GM21360 (cell line): ENCODE results near the gene KRT15.
A peak's percentile ranks its signal among the peaks of the same experiment; 100 is the strongest.

Source experiments
- ATAC-seq: cut with Tn5 transposase; IDR thresholded peaks from one replicate; pipeline ENCODE4 v1.9.1; 2021; ENCODE audit warnings: mild to moderate bottlenecking, moderate library complexity; ENCODE audit not compliant: unreplicated experiment

The KRT15 gene

DNA sequence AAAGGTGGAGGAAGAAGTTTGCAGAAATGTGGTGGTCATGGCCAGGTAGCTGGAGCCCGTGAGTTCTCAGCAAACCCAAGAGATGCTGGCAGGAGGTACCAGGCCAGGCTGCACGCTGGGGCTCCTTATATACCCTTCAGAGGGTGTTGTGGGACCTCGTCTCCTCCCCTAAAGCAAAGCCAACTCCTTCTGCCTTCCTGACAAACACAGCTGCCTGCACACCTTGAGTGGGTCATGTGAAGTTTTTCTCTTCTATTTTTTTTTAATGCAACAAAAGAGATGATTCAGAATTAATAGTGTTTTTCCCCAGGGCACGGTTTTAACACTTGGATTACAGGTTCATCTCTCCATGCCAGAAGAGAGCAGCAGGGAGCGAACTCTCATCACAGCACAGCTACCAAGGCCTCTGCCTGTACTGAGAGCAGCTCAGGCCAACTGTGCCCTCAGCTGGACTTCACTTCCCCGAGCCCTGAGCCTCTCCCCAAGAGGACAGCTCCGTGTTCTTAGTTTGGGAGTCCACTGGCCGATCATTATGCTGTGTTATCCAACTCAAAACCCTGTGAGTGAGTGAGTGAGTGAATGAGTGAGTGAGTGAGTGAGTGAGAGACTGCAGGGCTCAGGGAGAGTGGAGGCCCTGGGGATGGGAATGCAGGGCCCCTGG is at the start of gene KRT15:
Gene KRT15, minus strand, starts transcription at position 102 of the 661 bp plus-strand sequence. Its CDS starts 63 bp downstream, at position 39.
- ATAC-seq, result no peak

DNA sequence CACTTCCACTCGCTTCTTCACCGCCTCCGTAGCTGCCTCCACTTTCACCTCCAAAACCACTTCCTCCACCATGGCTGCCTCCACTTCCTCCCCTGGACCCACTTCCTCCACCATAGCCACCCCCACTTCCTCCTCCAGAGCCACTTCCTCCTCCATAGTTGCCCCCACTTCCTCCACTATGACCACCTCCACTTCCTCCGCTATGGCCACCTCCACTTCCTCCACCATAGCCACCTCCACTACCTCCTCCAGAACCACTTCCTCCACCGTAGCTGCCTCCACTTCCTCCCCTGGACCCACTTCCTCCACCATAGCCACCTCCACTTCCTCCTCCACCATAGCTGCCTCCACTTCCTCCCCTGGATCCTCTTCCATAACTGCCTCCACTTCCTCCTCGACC is 48.6 kb upstream of the KRT15 start:
- no peak for ATAC-seq

DNA sequence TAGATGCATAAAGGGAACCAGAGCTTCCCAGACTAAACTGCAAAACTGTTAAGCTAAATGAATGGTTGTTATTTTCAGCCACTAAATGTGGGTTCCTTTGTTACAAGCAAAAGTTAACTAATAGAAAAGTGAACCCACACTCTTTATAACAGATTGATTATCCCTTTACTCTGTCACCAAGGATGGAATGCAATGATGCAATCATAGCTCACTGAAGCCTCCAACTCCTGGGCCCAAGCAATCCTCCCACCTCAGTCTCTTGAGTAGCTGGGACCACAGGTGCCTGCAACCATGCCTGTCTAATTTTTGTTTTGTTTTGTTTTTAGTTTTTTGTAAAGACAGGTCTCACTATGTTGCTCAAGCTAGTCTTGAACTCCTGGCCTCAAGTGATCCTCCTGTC is 46.6 kb upstream of the KRT15 start:
- ATAC-seq, result no peak

DNA sequence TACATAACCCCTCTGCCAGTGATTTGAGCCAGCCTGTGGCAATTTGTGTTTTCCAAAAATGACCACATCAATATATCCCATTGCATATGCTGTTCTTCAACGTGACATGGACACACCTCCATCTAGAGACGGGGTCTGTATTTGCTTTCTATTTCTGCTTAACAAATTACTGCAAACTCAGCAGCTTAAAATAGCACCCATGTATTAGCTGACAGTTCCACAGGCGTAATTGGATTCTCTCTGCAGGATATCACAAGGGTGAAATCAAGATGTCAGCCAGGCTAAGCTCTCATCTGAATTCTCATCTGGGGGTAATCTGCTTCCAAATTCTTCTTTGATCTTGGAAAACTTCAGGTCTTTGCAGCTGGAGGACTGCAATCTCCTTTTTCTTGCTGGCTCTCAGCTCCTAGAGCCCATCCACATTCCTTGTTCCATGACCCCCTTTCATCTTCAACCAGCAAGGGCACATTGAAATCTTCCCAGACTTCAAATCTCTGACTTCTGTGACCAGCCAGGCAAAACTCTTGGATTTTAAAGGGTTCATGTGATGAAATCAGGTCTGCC is 45.0 kb upstream of the KRT15 start:
- no peak for ATAC-seq

DNA sequence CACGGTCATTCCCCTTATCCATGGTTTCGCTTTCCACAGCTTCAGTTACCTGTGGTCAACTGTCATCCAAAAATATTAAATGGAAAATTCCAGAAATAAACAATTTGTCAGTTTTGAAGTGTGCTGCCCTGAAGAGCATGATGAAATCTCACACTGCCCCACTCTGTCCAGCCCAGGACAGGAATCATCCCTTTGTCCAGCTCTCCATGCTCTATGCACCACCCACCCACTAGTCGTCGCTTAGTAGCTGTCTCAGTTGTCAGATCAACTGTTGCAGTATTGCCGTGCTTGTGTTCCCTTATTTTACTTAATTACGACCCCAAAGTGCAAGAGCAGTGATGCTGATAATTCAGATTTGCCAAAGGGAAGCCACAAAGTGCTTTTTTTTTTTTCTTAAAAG is 42.9 kb upstream of the KRT15 start:
- ATAC-seq, result no peak

DNA sequence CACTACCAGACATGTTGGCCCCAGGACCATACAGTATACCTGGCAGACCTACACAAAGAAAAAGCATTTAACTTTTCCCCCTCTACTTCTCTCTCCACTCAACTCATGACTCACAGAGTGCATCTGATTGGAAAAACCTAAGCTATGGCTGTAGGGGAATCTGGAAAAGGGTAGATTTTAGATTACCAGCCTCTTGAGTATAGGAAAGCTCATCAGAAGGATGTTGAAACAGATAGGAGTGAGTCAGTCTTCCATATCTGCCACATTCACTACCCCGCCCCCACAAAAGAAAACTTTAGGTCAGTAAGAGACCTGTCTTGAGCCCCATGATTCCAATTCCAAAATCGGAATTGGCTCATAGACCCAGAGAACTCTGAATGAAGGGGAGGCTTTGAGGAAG is 40.9 kb upstream of the KRT15 start:
- no peak for ATAC-seq

DNA sequence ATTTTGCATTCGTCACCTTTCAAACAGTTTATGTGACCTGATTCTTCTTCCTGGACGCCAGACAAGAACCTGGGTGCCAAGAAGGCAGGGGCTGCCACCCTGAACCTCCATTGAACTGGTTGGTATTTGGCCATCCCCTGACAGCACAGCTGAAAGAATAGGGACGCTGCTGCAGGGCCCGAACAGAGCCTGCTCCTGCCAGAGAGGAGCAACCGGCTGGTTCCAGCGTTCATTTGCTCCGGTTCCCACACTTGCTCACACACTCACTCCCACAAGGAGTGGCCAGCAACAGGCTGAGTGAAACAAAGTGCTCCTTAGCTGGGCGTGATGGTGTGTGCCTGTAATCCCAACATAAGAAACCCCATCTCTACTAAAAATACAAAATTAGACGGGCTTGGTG is 38.2 kb upstream of the KRT15 start:
- no peak for ATAC-seq

DNA sequence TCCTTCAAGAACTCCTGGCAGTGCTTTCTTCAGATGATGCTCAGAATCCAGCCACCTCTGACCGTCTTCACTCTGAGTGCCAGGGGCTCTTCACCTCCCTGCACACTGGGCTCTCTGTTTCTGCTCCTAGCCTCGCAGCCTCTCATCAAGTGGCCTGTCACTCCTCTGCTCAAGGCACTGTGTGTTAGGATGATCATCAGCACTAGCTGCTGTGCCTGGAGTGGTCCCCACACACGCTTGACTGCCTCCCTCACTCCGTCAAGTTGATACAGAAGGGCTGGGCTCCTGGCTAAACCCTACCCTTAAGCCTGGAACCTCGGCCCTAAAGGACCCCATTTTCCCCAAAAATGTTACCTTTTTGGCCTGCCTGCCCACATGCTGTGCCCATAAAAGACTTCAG is 37.6 kb upstream of the KRT15 start:
- no peak for ATAC-seq

DNA sequence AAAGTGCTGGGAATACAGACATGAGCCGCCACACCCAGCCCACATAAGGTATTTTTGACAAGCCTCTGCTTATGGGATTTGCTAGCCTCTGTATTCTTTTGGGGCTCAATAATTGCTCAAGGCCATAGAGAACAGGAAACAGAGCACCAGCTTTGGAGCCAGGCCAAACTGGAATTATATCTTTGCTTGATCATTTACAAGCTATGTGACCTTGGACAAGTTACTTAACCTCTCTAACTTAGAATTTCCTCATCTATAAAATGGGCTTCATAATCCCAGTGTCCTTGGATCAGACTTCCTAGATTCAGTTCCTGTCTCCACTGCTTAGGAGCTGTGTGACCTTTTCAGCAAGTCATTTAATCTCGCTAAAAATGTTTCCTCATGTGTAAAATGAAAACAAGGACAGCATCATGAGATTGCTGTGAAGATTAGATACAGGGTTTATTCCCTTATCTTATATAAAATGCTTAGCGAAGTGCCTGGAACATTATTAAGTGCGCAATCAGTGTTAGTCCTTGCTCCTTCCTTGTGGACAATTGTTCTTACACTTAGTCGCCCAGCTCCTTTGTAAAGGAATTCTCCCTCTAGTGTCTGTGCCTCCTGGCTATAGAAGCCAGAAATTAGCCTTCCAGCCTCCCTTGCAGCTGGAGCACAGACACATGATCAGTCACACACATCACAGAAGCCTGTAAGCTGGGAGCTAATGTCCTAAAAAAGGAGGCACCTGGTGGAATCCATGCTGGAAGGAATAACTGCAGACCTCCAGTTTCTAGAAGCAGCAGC is 36.6 kb upstream of the KRT15 start:
- ATAC-seq, result no peak

DNA sequence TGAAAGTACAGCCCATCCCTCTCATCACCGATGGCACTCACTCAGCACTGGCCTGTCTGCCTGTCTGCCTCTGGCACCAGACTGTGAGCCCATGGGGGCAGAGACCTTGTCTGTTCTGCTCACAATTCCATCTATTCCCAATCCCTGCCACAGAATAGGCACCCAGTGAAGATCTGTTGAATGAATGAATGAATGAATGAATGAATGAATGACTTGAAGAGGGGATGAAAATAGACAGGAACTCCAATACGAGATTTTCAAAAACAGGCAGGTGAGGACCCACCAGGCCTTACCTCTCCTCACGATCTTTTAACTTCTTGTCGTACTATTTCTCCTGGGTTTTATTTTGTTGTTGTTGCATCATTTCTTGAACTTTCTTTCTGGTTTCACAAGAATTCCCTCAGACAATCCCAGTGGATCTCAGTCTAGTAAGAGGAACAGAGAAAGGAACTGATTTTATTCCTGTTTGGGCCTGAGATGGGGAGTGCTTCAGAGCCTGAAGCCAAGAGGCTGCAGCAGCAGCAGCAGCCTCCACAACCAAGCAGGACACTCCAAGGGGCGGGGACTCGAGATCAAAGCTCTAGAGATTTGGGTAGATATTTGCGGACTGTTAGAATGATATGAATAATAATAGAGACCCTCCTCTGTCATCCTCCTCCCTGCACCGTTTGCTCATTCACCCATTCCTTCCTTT is 35.4 kb upstream of the KRT15 start:
- ATAC-seq, result no peak

DNA sequence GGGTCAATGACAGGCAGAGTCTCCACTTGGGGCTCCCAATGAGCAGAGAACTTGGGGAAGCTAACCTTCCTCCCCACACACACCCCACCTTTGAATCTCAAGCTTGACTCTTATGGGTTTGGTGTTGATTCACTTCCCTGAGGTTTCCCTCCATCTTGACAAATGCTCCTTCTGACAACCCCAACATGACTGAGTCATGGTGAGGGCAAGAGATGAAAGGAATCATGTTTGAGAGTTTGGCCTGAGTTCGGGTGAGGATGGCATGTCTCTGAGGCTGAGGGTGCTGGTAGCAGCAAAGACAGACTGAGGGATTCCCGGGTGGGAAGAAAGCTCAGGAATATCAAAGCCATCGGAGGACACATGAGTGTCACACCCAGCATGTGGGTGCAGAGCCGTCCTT is 34.5 kb upstream of the KRT15 start:
- ATAC-seq, result no peak

DNA sequence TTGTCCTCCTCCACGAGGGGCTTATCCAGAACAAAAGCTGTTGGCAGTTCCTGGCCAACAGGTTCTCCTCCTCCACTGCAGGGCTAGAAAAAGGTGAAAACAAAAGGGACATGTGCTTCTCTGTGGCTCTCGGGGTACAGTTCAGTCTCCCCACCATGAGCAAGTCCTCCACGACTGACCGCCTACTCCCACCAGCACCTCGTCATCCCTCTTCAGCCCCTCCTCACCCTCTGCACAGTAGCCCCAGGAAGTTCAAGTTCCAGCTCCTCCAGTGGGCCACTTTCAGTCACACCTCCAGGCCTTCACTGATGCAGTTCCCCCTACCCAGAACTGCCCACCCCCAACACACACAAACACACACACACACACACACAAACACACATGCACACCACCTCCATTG is 33.8 kb upstream of the KRT15 start:
- ATAC-seq, result no peak

DNA sequence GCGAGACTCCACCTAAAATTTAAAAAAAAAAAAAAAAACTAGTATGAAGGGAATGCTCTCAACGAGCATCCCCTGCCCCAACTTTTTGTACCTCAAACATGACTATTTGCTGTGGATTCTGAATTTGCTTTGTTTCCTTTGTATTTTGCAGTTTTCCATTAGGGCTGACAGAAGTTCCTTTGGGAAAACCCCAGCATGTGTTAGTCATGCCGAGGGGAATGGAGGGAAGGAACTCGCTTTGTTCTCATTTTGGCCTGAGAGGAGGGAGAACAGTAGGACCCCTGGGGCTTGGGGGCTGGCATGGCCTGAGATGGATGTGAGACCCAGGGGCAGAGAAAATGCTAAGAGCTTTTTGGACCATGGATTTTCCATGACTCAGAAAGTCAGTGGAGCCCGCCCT is 32.7 kb upstream of the KRT15 start:
- ATAC-seq, result no peak

DNA sequence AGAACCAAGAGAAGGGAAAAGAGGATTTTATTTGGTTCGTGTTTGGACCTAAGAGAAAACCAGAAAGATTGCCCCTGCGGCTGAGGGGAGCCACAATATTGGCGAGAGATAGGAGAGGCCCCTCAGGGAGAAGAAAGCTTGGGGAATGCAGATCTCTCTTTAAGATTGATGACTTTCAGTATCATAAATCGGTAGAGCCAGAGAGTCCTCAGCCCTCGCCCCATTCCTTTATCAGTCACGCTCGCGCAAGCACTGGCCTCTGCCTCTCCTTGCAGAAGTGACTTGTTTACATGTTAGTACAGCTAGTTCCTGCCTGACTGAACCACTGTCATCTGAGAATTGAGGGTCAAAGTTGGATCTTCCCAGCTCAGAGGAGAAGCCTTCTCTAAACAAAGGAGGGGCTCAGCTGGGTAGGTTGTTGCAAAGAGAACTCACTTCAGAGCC is 30.9 kb upstream of the KRT15 start:
- no peak for ATAC-seq

DNA sequence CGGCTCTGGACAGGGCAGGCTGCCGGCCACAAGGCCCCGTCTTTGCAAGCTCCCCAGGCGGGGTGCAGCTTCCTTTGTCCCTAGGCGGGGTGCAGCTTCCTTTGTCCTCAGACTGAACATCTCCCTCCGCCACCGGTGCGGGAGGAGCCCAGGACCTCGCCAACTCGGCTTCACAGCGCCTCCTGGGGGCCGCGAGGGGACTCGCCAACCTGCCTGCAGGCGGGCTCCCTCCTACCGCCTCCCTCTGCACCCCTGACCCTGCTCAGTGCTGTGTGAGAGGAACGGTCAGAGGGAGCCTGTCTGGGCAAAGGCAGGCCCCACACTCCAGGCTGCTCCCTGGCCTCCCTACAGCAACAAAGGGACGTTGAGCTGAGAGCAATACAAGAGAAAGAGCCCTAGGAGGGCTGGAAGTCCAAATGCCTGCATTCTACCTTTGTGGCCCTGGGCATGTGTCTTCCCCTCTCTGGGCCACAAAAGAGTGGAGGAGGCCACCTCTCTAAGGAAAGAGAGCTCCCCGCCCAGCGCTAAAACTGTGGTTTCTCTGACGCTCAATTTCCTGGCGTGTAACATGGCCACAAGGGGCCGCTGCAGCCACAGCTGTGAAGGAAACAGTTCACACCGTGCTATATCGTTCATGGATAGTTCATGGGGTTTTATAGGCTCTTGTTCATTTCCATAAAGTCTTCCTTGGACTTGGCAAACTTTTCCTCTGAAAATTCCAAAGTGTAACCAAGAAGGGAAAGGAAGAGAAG is 30.3 kb upstream of the KRT15 start:
- peak; percentile 55 for ATAC-seq

DNA sequence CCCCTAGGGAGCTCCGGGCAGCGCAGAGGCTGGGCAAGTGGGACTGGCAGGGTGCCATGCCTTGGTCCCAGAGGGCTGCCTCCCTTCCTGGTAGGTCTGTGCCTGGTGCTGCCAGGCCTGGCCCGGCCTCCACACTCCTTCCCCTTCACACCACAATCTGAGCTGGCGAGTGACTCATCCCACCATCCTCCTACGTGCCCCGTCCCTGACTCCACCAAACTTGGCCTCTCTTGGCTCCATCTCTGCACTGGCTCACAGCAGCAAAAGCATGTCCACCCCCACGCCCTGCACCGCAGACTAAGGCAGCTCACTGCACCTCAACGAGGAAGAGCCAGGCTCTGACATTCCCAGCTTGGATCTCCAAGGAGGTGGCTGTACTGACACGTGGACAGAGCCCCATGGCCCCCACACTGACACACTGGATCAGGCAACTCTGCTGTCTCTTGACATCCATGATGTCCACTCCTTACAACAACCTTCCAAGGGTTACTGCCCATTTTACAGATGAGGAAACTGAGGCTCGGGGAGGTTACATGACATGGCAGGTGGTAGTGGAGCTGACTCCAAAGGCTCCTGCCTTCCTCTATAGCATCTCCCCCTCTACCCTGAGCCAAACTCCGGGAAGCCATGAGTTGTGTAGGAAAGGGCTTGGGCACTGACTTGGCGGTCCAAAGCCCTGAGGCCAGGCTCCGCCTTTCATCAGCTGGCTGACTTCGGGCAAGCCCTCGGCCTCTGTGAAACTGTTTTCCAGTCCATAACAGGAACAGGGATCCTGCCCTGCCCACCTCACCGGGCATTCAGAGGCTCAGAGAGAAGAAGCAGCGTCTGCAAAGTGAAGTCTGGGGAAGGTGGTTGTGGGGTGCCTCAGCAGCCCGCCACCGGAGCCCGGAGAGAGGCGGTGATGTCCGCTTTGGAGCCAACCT is 29.5 kb upstream of the KRT15 start:
- no peak for ATAC-seq

DNA sequence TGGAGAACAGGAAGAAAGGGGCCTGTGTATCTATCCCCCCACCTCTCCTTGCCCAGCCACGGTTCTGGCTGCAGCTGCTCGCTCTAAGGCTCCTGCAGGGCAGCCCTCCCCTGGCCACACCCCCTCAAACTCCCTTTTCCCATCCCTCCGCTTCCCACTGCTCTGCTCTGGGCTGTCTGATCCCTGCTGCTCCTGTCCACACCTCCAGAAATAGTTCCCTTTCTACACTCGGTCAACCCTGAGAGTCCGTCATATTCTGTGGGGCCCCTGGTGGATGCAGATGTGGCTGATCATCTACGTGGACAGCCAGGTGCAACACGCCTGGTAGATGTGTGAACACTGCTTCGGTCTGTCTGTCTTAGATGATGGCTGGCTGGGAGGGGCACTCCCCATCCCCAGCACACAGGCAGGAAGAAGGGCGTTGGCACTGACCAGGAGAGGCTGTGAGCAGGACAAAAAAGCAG is 28.7 kb upstream of the KRT15 start:
- ATAC-seq, result no peak

DNA sequence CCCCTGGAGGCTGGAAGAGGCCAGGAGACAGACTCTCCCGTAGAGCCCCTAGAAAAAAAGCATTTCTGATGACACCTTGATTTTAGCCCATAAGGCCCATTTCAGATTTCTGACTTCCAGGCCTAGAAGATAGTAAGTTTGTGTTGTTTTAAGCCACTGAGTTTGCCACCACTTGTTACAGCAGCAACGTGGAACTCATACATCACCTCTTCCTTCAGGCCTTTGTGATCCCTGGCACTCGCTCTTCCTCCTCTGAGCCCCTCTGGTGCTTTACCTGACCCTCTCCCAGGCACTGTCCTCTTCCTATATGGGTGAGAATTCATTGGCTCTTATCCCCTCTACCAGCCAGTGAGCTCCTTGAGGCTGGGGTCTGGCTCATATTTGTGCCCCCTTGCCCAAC is 28.1 kb upstream of the KRT15 start:
- ATAC-seq, result no peak

DNA sequence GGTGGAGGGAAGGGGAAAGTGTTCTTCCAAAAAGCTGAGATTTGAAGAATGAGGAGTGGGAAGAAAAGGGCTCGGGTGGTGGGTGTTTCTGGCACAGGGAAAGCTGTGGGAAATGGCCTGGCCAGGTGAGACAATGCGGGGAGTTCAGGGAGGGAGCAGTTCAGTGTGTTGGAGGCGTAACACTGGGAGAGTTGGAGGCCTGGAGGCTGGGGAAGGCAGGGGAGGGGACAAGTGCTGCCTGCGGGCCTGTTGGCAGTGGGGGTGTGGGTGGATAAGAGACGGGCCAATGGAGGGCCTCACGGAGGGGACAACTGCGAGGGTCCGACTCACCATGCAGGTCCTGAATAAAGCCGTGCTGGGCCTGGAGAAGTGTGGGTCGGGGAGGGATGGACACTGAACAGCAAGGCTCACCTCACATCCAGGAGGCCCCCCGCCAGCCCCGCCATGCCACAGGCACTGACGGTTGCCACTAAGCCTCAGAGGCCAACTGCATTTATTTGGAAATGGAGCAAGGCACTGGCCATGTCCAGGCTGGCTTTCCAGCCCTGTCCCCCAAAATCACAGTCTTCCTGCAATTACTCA is 27.2 kb upstream of the KRT15 start:
- no peak for ATAC-seq
